SJCRH30 (cell line): ENCODE results near the gene ATP8B2. TPM values are rescaled to one million over a fixed set of nuclear protein-coding genes. Genes with fewer than 3 reads are reported as not detected.

Source experiments
- DNase-seq, 2 experiments: peaks; one replicate each; pipeline ENCODE4 v3.0.0-alpha.2; 2015 to 2020
- H3K27ac ChIP-seq: fragments of 250-450 bp; sonication (Bioruptor Pico); 2 replicates; pipeline ENCODE4 v1.5.1; 2020; ENCODE audit warnings: mild to moderate bottlenecking, moderate library complexity
- H3K27me3 ChIP-seq: fragments of 250-450 bp; sonication (Bioruptor Pico); 2 replicates; pipeline ENCODE4 v1.5.1; 2020; ENCODE audit warnings: mild to moderate bottlenecking, moderate library complexity
- H3K36me3 ChIP-seq: fragments of 250-450 bp; sonication (Bioruptor Pico); 2 replicates; pipeline ENCODE4 v1.5.1; 2020; ENCODE audit warnings: mild to moderate bottlenecking, moderate library complexity
- H3K4me1 ChIP-seq: fragments of 250-450 bp; sonication (Bioruptor Pico); 2 replicates; pipeline ENCODE4 v1.5.1; 2020; ENCODE audit warnings: mild to moderate bottlenecking, moderate library complexity
- H3K4me3 ChIP-seq: fragments of 250-450 bp; sonication (Bioruptor Pico); 2 replicates; pipeline ENCODE4 v1.5.1; 2020; ENCODE audit warnings: mild to moderate bottlenecking, moderate library complexity
- H3K9me3 ChIP-seq: fragments of 250-450 bp; sonication (Bioruptor Pico); replicated peaks from 2 replicates; pipeline ENCODE4 v1.5.1; 2020; ENCODE audit warnings: mild to moderate bottlenecking, moderate library complexity
- total RNA-seq: library from RNA; depleted of rRNA; stranded (reverse); fragments of >200 nt; shearing (Covaris generic); gene quantifications from 2 replicates; pipeline ENCODE4 v1.2.3, GENCODE V29; 2014; rRNA removed

The ATP8B2 gene
- total RNA-seq, 1 experiment from 2014 or later, result 21.2 TPM

GRCh38 chr1:154386643-154387352 lies 61.5 kb downstream of the ATP8B2 start:
- Histone ChIP-seq H3K36me3 (no peaks in the 10 kb centered on the region), H3K9me3 (no peaks in the 10 kb centered on the region), H3K4me3 (no peak overlapping the region), H3K27me3 (no peaks in the 10 kb centered on the region), H3K27ac (no peak overlapping the region), H3K4me1 (no peaks in the 10 kb centered on the region)
- no peak for DNase-seq

GRCh38 chr1:154391086-154391770 lies 65.9 kb downstream of the ATP8B2 start:
- H3K4me1 ChIP-seq, result no peaks in the 10 kb centered on the region
- no peak overlapping the region for H3K4me3 ChIP-seq
- DNase-seq, result no peak
- H3K9me3 ChIP-seq, result no peaks in the 10 kb centered on the region
- no peak overlapping the region for H3K27ac ChIP-seq
- no peaks in the 10 kb centered on the region for H3K27me3 ChIP-seq
- no peaks in the 10 kb centered on the region for H3K36me3 ChIP-seq

- no peaks in the 10 kb centered on the region for H3K9me3 ChIP-seq
- DNase-seq, result no peak
Observed at GRCh38 chr1:154398141-154398540, 72.8 kb downstream of the ATP8B2 start.

DNA sequence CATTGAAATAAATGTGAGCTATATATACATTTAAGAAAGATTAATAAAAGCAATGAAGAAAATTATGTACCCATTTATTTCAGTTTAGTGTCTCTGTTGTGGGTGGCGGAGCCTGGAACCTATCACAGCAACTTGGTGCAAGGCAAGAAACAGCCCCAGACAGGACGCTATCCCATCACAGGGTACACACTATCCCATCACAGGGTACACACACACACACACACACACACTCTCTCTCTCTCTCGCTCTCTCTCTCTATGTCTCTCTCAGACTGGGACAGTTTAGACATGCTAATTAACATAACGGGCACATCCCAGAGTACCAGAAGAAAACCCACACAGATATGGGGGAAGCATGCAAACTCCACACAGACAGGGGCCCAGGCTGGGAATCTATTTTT lies 73.4 kb downstream of the ATP8B2 start:
- Histone ChIP-seq H3K27me3 (no peaks in the 10 kb centered on the region; the same call in none of the 2 replicates), H3K9me3 (no peaks in the 10 kb centered on the region), H3K4me1 (no peaks in the 10 kb centered on the region), H3K27ac (no peak overlapping the region), H3K4me3 (no peak overlapping the region), H3K36me3 (no peaks in the 10 kb centered on the region)
- DNase-seq, result no peak

More at GRCh38 chr1:154398141-154398540, 72.8 kb downstream of the ATP8B2 start:
- no peaks in the 10 kb centered on the region for H3K36me3 ChIP-seq
- H3K27ac ChIP-seq, result no peak overlapping the region
- no peaks in the 10 kb centered on the region for H3K4me1 ChIP-seq
- no peaks in the 10 kb centered on the region; the same call in 1 of the 2 replicates for H3K27me3 ChIP-seq
- no peak overlapping the region for H3K4me3 ChIP-seq

DNA sequence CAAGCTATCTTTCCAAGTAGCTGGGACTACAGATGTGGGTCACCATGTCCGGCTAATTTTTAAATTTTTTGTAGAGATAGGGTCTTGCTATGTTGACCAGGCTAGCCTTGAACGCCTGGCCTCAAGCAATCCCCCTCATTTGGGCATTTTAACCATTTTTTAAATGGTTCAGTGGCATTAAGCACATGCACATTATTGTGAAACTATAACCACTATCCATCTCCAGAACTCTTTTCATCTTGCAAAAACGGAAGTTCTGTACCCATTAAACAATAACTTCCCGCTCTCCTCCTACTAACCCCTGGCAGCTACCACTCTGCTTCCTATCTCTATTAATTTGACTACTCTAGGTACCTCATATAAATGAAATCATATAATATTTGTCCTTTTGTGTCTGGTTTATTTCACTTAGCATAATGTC lies 75.1 kb downstream of the ATP8B2 start:
- no peak overlapping the region for H3K27ac ChIP-seq
- H3K4me3 ChIP-seq, result no peak overlapping the region
- H3K27me3 ChIP-seq, result peaks cover 7% of the 10 kb centered on the region
- no peaks in the 10 kb centered on the region for H3K36me3 ChIP-seq
- H3K4me1 ChIP-seq, result no peaks in the 10 kb centered on the region
- H3K9me3 ChIP-seq, result no peaks in the 10 kb centered on the region
- no peak for DNase-seq

Other genes starting within 250 kb of the ATP8B2 start
- gene NUP210L, start 170.5 kb upstream of the ATP8B2 start, total RNA-seq, result 0.04 TPM in 1 of 2 replicates, not detected in the other
- 248 and 262 TPM in 2 replicates for gene TPM3, start 133.4 kb upstream of the ATP8B2 start, total RNA-seq
- gene CFAP141, start 119.2 kb upstream of the ATP8B2 start, total RNA-seq, result not detected in 2 replicates
- gene UBAP2L, start 104.6 kb upstream of the ATP8B2 start, total RNA-seq, result 114 and 129 TPM in 2 replicates
- gene HAX1, start 52.9 kb upstream of the ATP8B2 start, total RNA-seq, result 59.6 and 66.5 TPM in 2 replicates
- gene AQP10, start 4.4 kb upstream of the ATP8B2 start, total RNA-seq, result not detected in 2 replicates
- gene IL6R, start 79.8 kb downstream of the ATP8B2 start, total RNA-seq, result 0.53 and 1.1 TPM in 2 replicates
- not detected in 2 replicates for gene TDRD10, start 176.7 kb downstream of the ATP8B2 start, total RNA-seq
- gene SHE, start 176.9 kb downstream of the ATP8B2 start, total RNA-seq, result 0.02 TPM in 1 of 2 replicates, not detected in the other
- gene UBE2Q1, start 233.1 kb downstream of the ATP8B2 start, total RNA-seq, result 30.2 and 32.6 TPM in 2 replicates
- gene CHRNB2, start 242.3 kb downstream of the ATP8B2 start, total RNA-seq, result 0.08 TPM in 2 replicates